GM23338 (cell line): ENCODE data around the gene SUPT6H.

Experiments
- EZH2 ChIP-seq: fragments of 200-600 bp; sonication (generic); IDR thresholded peaks from one replicate; pipeline ENCODE4 v1.8.0; 2017; ENCODE audit warnings: antibody characterized with exemption, mild to moderate bottlenecking, low read depth; ENCODE audit not compliant: unreplicated experiment
- EZH2phosphoT487 ChIP-seq: fragments of 200-600 bp; sonication (generic); IDR thresholded peaks from one replicate; pipeline ENCODE4 v1.8.1; 2018; ENCODE audit warnings: antibody characterized with exemption; ENCODE audit not compliant: unreplicated experiment
- REST ChIP-seq: IDR thresholded peaks from one replicate; pipeline ENCODE4 v1.6.1; 2018; ENCODE audit warnings: antibody characterized with exemption; ENCODE audit not compliant: unreplicated experiment
- TF ChIP-seq, protein P1 (sequence below), 2 experiments: fragments of 200-600 bp in 1 of 2; sonication (generic) in 1 of 2; conservative IDR thresholded peaks; 2 replicates each; pipeline versions ENCODE4 v1.5.1 to v1.6.1; 2016 to 2017; ENCODE audit warnings: antibody characterized with exemption in 2 of 2, low read depth in 2 of 2, mild to moderate bottlenecking in 2 of 2, moderate library complexity in 1 of 2

GRCh38 chr17:28641579-28641978 lies 20.4 kb upstream of the SUPT6H start:
- TF ChIP-seq, protein P1, sequence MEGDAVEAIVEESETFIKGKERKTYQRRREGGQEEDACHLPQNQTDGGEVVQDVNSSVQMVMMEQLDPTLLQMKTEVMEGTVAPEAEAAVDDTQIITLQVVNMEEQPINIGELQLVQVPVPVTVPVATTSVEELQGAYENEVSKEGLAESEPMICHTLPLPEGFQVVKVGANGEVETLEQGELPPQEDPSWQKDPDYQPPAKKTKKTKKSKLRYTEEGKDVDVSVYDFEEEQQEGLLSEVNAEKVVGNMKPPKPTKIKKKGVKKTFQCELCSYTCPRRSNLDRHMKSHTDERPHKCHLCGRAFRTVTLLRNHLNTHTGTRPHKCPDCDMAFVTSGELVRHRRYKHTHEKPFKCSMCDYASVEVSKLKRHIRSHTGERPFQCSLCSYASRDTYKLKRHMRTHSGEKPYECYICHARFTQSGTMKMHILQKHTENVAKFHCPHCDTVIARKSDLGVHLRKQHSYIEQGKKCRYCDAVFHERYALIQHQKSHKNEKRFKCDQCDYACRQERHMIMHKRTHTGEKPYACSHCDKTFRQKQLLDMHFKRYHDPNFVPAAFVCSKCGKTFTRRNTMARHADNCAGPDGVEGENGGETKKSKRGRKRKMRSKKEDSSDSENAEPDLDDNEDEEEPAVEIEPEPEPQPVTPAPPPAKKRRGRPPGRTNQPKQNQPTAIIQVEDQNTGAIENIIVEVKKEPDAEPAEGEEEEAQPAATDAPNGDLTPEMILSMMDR (conservative IDR thresholded peaks at IDR 0.05; ENCODE audit: low read depth in 2 of 2) = no peak
- TF ChIP-seq REST = no peak
- TF ChIP-seq EZH2phosphoT487 = no peak
- TF ChIP-seq EZH2 = no peak
